ENCODE results near the gene OR6S1.
"Not testable (repeated sequence)": the region's sequence is repeated elsewhere in the genome, so short reads cannot be mapped to it uniquely, and the experiment has no call there.

DNA sequence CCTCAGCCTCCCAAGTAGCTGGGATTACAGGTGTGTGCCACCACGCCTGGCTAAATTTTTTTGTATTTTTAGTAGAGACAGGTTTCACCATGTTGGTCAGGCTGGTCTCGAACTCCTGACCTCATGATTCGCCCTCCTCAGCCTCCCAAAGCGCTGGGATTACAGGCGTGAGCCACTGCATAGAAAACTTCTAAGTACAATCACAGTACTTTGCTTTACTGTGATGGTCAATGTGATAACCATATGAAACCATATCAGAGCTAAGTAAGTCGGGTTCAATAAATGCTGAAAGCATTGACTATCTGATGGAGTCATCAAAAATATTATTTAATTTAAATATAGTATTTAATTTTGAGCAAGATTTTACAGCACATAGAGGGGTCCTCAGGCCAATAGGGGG is 21.8 kb downstream of the OR6S1 start:
- not testable (repeated sequence) for TF ChIP-seq PHF8 (conservative IDR thresholded peaks at IDR 0.05; ENCODE audit: low read depth, low read length); BCL11A (IDR thresholded peaks at IDR 0.05; ENCODE audit: low read depth in 2 of 2, low read length in 2 of 2); POLR2AphosphoS5 (IDR thresholded peaks at IDR 0.05; ENCODE audit: low read depth, low read length); EZH2 (IDR thresholded peaks at IDR 0.05; ENCODE audit: low read depth, low read length, severe bottlenecking); POLR2A (IDR thresholded peaks at IDR 0.05; ENCODE audit: control extremely low read depth in 1 of 2, low read depth in 2 of 2, low read length in 2 of 2); TAF7 (optimal IDR thresholded peaks at IDR 0.05; ENCODE audit: borderline replicate concordance, low read depth, low read length); SAP30 (IDR thresholded peaks at IDR 0.05; ENCODE audit: insufficient read depth, insufficient replicate concordance, low read length); RBBP5 (IDR thresholded peaks at IDR 0.05; ENCODE audit: borderline replicate concordance, low read depth, low read length)
- TF ChIP-seq, protein P1, sequence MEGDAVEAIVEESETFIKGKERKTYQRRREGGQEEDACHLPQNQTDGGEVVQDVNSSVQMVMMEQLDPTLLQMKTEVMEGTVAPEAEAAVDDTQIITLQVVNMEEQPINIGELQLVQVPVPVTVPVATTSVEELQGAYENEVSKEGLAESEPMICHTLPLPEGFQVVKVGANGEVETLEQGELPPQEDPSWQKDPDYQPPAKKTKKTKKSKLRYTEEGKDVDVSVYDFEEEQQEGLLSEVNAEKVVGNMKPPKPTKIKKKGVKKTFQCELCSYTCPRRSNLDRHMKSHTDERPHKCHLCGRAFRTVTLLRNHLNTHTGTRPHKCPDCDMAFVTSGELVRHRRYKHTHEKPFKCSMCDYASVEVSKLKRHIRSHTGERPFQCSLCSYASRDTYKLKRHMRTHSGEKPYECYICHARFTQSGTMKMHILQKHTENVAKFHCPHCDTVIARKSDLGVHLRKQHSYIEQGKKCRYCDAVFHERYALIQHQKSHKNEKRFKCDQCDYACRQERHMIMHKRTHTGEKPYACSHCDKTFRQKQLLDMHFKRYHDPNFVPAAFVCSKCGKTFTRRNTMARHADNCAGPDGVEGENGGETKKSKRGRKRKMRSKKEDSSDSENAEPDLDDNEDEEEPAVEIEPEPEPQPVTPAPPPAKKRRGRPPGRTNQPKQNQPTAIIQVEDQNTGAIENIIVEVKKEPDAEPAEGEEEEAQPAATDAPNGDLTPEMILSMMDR (IDR thresholded peaks at IDR 0.05; ENCODE audit: control extremely low read depth in 1 of 3, insufficient read depth in 1 of 3, low read depth in 1 of 3, low read length in 3 of 3) = not testable (repeated sequence)
- TF ChIP-seq, protein P2, sequence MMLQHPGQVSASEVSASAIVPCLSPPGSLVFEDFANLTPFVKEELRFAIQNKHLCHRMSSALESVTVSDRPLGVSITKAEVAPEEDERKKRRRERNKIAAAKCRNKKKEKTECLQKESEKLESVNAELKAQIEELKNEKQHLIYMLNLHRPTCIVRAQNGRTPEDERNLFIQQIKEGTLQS (IDR thresholded peaks at IDR 0.05; ENCODE audit: insufficient read depth, low read depth, low read length) = not testable (repeated sequence)
- TF ChIP-seq, protein P3, sequence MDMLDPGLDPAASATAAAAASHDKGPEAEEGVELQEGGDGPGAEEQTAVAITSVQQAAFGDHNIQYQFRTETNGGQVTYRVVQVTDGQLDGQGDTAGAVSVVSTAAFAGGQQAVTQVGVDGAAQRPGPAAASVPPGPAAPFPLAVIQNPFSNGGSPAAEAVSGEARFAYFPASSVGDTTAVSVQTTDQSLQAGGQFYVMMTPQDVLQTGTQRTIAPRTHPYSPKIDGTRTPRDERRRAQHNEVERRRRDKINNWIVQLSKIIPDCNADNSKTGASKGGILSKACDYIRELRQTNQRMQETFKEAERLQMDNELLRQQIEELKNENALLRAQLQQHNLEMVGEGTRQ (IDR thresholded peaks at IDR 0.05; ENCODE audit: low read length) = not testable (repeated sequence)
